ENCODE measurements around the gene NLRP10.

- TF ChIP-seq ZNF565 (CRISPR knock-in tag; conservative IDR thresholded peaks at IDR 0.05; ENCODE audit: low read depth), result no peak
- no peak for TF ChIP-seq PATZ1 (CRISPR knock-in tag; IDR thresholded peaks at IDR 0.05; ENCODE audit: borderline replicate concordance)
- no peak for TF ChIP-seq ESRRG (CRISPR knock-in tag; IDR thresholded peaks at IDR 0.05)
- TF ChIP-seq, protein P1, sequence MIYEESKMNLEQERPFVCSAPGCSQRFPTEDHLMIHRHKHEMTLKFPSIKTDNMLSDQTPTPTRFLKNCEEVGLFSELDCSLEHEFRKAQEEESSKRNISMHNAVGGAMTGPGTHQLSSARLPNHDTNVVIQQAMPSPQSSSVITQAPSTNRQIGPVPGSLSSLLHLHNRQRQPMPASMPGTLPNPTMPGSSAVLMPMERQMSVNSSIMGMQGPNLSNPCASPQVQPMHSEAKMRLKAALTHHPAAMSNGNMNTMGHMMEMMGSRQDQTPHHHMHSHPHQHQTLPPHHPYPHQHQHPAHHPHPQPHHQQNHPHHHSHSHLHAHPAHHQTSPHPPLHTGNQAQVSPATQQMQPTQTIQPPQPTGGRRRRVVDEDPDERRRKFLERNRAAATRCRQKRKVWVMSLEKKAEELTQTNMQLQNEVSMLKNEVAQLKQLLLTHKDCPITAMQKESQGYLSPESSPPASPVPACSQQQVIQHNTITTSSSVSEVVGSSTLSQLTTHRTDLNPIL (CRISPR knock-in tag; IDR thresholded peaks at IDR 0.05; ENCODE audit: low read depth), result no peak
Observed at GRCh38 chr11:7994581-7995278, 29.5 kb upstream of the NLRP10 start.
